KMS-11 (cell line): ENCODE results near the gene ST7.
"Not testable (repeated sequence)": the region's sequence is repeated elsewhere in the genome, so short reads cannot be mapped to it uniquely, and the experiment has no call there.

Source experiments
- H2AFZ ChIP-seq: fragments of 200-600 bp; sonication (generic); 2 replicates; pipeline ENCODE4 v1.6.1; 2016; ENCODE audit warnings: antibody characterized with exemption, mixed run types, low read depth
- H3K27ac ChIP-seq: fragments of 200-600 bp; sonication (generic); 2 replicates; pipeline ENCODE4 v1.6.1; 2016; ENCODE audit warnings: mild to moderate bottlenecking, mixed run types
- H3K27me3 ChIP-seq: fragments of 200-600 bp; sonication (generic); 2 replicates; pipeline ENCODE4 v1.6.1; 2017; ENCODE audit warnings: mild to moderate bottlenecking, low read depth, mixed run types, moderate library complexity; ENCODE audit not compliant: insufficient read depth
- H3K36me3 ChIP-seq: fragments of 200-600 bp; sonication (generic); 2 replicates; pipeline ENCODE4 v1.6.1; 2017; ENCODE audit warnings: mild to moderate bottlenecking, mixed run types; ENCODE audit not compliant: insufficient read depth
- H3K4me1 ChIP-seq: fragments of 200-600 bp; sonication (generic); 2 replicates; pipeline ENCODE4 v1.6.1; 2016; ENCODE audit warnings: mild to moderate bottlenecking, low read depth, mixed run types; ENCODE audit not compliant: poor library complexity, severe bottlenecking
- H3K4me2 ChIP-seq: fragments of 200-600 bp; sonication (generic); 2 replicates; pipeline ENCODE4 v1.7.0; 2016; ENCODE audit warnings: mild to moderate bottlenecking, mixed run types
- H3K4me3 ChIP-seq: fragments of 200-600 bp; sonication (generic); IDR thresholded peaks from 2 replicates; pipeline ENCODE4 v1.6.1; 2017; ENCODE audit warnings: low read depth, low read length, mixed read lengths; ENCODE audit not compliant: insufficient read depth
- H3K79me2 ChIP-seq: fragments of 200-600 bp; sonication (generic); 2 replicates; pipeline ENCODE4 v1.6.1; 2016; ENCODE audit warnings: low read depth, mixed run types; ENCODE audit not compliant: insufficient read depth
- H3K9ac ChIP-seq: fragments of 200-600 bp; sonication (generic); 2 replicates; pipeline ENCODE4 v1.6.1; 2016; ENCODE audit warnings: mild to moderate bottlenecking, mixed run types
- H4K20me1 ChIP-seq: fragments of 200-600 bp; sonication (generic); 2 replicates; pipeline ENCODE4 v1.6.1; 2016; ENCODE audit warnings: mild to moderate bottlenecking, mixed run types; ENCODE audit not compliant: insufficient read depth
- TF ChIP-seq, protein P1 (sequence below): fragments of 200-600 bp; sonication (generic); conservative IDR thresholded peaks from 2 replicates; pipeline ENCODE4 v1.6.1; 2017; ENCODE audit warnings: low read depth, mild to moderate bottlenecking, antibody characterized with exemption, low read length, moderate library complexity, mixed read lengths

ST7 gene

DNA sequence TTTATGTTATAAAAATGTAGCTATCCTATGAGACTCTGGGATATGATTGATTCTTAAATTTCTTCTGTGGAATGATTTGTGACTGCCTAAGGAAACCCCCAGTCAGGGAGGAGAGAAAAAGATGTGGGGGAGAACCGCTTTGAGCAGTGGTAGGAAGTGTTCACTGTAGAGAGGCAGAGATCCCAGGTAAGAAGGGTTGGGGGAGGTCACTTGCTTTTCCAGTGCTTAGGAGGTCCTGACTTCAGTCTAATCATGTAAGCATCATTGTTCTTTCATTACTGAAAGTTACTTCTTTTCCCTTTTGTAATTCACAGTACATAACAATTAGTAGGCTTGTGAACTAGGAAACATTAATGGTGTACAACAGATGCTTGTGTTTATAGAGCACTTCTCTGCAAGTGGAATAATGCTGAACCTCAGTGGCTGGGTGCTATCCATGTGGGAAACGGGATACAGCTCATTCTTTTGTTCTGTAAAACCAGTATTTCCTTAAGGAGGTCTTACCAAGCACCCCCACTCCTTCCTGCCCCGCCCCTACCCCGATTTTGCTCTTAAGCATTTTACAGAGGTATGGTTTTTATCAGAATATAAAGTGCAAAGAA lies 165.4 kb downstream of the ST7 start:
- Histone ChIP-seq H4K20me1 (no peaks in the 10 kb centered on the region), H3K27ac (no peak overlapping the region), H2AFZ (no peak overlapping the region), H3K4me3 (no peak overlapping the region), H3K9ac (no peak overlapping the region), H3K27me3 (no peaks in the 10 kb centered on the region), H3K36me3 (no peaks in the 10 kb centered on the region), H3K4me1 (peaks cover 4% of the 10 kb centered on the region), H3K4me2 (no peak overlapping the region), H3K79me2 (no peaks in the 10 kb centered on the region)
- TF ChIP-seq, protein P1, sequence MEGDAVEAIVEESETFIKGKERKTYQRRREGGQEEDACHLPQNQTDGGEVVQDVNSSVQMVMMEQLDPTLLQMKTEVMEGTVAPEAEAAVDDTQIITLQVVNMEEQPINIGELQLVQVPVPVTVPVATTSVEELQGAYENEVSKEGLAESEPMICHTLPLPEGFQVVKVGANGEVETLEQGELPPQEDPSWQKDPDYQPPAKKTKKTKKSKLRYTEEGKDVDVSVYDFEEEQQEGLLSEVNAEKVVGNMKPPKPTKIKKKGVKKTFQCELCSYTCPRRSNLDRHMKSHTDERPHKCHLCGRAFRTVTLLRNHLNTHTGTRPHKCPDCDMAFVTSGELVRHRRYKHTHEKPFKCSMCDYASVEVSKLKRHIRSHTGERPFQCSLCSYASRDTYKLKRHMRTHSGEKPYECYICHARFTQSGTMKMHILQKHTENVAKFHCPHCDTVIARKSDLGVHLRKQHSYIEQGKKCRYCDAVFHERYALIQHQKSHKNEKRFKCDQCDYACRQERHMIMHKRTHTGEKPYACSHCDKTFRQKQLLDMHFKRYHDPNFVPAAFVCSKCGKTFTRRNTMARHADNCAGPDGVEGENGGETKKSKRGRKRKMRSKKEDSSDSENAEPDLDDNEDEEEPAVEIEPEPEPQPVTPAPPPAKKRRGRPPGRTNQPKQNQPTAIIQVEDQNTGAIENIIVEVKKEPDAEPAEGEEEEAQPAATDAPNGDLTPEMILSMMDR: no peak

DNA sequence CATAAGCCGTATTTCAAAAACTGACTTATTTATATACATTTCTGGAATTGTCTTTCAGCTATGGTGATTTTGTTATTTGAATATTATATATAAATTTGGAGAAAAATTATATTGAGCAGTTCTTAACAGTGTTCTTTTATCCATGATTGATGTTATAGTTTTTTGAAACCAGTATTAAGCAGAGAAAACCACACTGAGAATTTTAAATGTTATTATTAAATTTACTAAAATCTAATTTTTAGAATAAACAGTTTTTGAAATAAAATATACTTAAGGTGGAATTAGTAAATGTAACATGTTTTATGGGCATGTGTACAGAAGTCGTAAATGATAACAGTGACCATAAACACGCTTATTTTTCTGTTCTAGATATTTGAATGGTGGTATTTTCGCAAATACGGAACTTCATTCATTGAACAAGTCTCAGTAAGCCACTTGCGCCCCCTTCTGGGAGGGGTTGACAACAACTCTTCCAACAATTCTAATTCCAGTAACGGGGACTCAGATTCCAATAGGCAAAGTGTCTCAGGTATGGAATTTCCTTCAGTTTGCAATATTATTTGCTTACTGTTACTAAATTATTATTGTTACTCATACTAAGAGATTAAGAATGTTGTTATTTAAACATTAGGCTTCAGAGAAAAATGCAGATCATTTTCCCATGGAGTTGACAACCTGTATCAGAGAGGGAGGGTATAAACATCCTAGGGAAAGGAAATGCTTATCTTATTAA lies 166.1 kb downstream of the ST7 start:
- no peaks in the 10 kb centered on the region for H3K36me3 ChIP-seq
- no peaks in the 10 kb centered on the region for H4K20me1 ChIP-seq
- H3K4me1 ChIP-seq: peaks cover 10% of the 10 kb centered on the region
- no peak overlapping the region for H2AFZ ChIP-seq
- H3K79me2 ChIP-seq: no peaks in the 10 kb centered on the region
- no peak overlapping the region for H3K9ac ChIP-seq
- no peak overlapping the region for H3K27ac ChIP-seq
- H3K4me3 ChIP-seq: no peak overlapping the region
- TF ChIP-seq, protein P1: peak; percentile 95
- H3K4me2 ChIP-seq: no peak overlapping the region
- no peaks in the 10 kb centered on the region for H3K27me3 ChIP-seq

DNA sequence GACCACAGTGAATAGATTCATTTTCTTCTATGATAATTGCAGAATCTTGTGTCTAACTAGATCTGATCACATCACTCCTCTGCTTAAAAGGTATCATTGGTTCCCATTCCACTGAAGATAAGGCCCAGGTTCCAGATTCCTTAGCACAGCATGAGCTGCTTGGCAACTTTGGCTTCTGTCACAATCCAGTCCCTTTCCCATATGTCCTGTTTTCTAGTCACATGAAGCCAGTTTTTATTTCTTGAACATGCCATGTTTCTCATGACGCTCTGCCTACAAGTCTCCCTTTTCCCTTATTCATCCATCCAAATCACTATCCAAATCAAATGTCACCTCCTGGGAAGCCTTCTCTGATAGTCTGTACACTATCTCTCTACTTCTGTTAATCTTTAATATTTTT lies 167.0 kb downstream of the ST7 start:
- H3K27me3 ChIP-seq, H3K79me2 ChIP-seq, H2AFZ ChIP-seq, H4K20me1 ChIP-seq, H3K4me2 ChIP-seq, H3K4me3 ChIP-seq, H3K36me3 ChIP-seq, H3K9ac ChIP-seq, H3K27ac ChIP-seq: not testable (repeated sequence)
- H3K4me1 ChIP-seq: peaks cover 20% of the 10 kb centered on the region

DNA sequence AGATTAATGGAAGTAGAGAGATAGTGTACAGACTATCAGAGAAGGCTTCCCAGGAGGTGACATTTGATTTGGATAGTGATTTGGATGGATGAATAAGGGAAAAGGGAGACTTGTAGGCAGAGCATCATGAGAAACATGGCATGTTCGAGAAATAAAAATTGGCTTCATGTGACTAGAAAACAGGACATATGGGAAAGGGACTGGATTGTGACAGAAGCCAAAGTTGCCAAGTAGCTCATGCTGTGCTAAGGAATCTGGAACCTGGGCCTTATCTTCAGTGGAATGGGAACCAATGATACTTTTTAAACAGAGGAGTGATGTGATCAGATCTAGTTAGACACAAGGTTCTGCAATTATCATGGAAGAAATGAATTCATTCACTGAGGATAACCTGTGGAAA lies 168.7 kb downstream of the ST7 start:
- not testable (repeated sequence) for H3K36me3 ChIP-seq, H3K4me2 ChIP-seq, H4K20me1 ChIP-seq, H3K9ac ChIP-seq, H3K79me2 ChIP-seq, H3K27me3 ChIP-seq, H3K4me3 ChIP-seq, H3K27ac ChIP-seq, H2AFZ ChIP-seq
- peaks cover 25% of the 10 kb centered on the region for H3K4me1 ChIP-seq

DNA sequence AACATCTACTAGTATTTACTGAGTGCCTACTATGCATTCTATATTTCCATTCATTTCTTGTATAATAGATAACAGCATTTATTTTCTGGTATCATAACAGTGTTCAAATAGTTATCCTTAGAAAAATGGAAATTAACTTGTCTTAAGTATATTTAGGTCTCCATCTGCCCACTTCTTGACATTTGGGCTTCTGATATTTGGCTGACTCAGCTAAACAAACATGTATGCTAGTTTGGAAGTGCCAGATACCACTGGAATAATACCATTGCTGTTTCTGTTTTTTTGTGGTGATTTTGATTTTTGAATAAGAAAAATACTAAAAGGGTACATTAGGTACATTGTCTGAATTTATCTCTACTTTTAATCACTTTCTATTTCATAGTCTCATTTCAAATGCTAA lies 169.2 kb downstream of the ST7 start:
- no peak overlapping the region for H3K9ac ChIP-seq
- no peaks in the 10 kb centered on the region for H3K79me2 ChIP-seq
- H3K4me3 ChIP-seq: no peak overlapping the region
- no peaks in the 10 kb centered on the region for H3K27me3 ChIP-seq
- no peak overlapping the region for H2AFZ ChIP-seq
- no peak overlapping the region for H3K4me2 ChIP-seq
- H3K36me3 ChIP-seq: no peaks in the 10 kb centered on the region
- TF ChIP-seq, protein P1: no peak
- H3K27ac ChIP-seq: no peak overlapping the region
- peaks cover 25% of the 10 kb centered on the region for H3K4me1 ChIP-seq
- H4K20me1 ChIP-seq: no peaks in the 10 kb centered on the region
